ENCODE data around the gene TMEM201. TPM values are rescaled to one million over a fixed set of nuclear protein-coding genes. Genes with fewer than 3 reads are reported as not detected.

Gene TMEM201
- total and polyA plus RNA-seq, 2 donors (not counting 3 experiments of a cell fraction or from before 2014, with no cell fraction given), result 8.3 to 24.8 TPM

GRCh38 chr1:9649769-9650168 is 61.1 kb downstream of the TMEM201 start:
- H3K4me1 ChIP-seq (ENCODE audit: control insufficient read depth, extremely low read depth, insufficient read depth, low read length), result peaks cover 7% of the 10 kb centered on the region
- no peaks in the 10 kb centered on the region for H3K79me2 ChIP-seq (ENCODE audit: control insufficient read depth, insufficient read depth, low read length)
- H3K4me2 ChIP-seq (ENCODE audit: insufficient read depth, low read length), result no peak overlapping the region
- CTCF ChIA-PET, result interaction anchor here (0.8 to 1.4 kb wide), 2 partner anchors 12 to 15 kb away, joined by 3 to 6 read pairs; no protein-coding TSS in a partner anchor
- no peak overlapping the region for H2AFZ ChIP-seq (ENCODE audit: low read depth, low read length)
- no peaks in the 10 kb centered on the region for H3K9me3 ChIP-seq (replicated peaks; ENCODE audit: control insufficient read depth, insufficient read depth, low read length)
- TF ChIP-seq, protein P1, sequence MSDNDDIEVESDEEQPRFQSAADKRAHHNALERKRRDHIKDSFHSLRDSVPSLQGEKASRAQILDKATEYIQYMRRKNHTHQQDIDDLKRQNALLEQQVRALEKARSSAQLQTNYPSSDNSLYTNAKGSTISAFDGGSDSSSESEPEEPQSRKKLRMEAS (IDR thresholded peaks at IDR 0.05; ENCODE audit: insufficient read depth, insufficient read length), result no peak
- TF ChIP-seq POLR2A (IDR thresholded peaks at IDR 0.05; ENCODE audit: low read depth, low read length) (no peak), POLR2AphosphoS5 (IDR thresholded peaks at IDR 0.05; ENCODE audit: insufficient read depth, low read depth, low read length) (no peak), JUN (IDR thresholded peaks at IDR 0.05; ENCODE audit: borderline replicate concordance, insufficient read depth, insufficient read length, low read depth) (no peak), EZH2 (IDR thresholded peaks at IDR 0.05; ENCODE audit: borderline replicate concordance, low read depth, low read length, severe bottlenecking) (no peak), MYC (IDR thresholded peaks at IDR 0.05; ENCODE audit: low read depth, low read length) (no peak), GATA2 (IDR thresholded peaks at IDR 0.05; ENCODE audit: insufficient read depth, insufficient read length, low read depth, low read length) (no peak), FOS (IDR thresholded peaks at IDR 0.05; ENCODE audit: borderline replicate concordance, insufficient read depth, low read length) (no peak), CTCF (IDR thresholded peaks at IDR 0.05; ENCODE audit: extremely low read depth in 1 of 2, insufficient read depth in 1 of 2, low read depth in 1 of 2, low read length in 2 of 2) (no peak)
- POLR2A ChIA-PET, result no interaction called here
- dilution Hi-C loops (cut with MboI; ENCODE audit: extremely low pct_ligation_motif_present, low sequenced_read_pairs) (no loop called here), intact Hi-C loops (cut with micrococcal nuclease) (no loop called here)
- H3K27ac ChIP-seq (ENCODE audit: insufficient read depth, low read depth, low read length), result no peak overlapping the region
- no peak for FAIRE-seq
- DNase-seq (ENCODE audit: low read depth, low spot score), result no peak
- H3K4me3 ChIP-seq (replicated peaks in 1 of 3; ENCODE audit: insufficient read depth in 1 of 3, low read depth in 1 of 3, low read length in 3 of 3), result no peak overlapping the region
- H3K27me3 ChIP-seq (ENCODE audit: control insufficient read depth in 2 of 2, insufficient read depth in 2 of 2, low read length in 2 of 2), result peaks cover 33 to 39% of the 10 kb centered on the region in 2 experiments
- H3K36me3 ChIP-seq (ENCODE audit: control insufficient read depth in 2 of 2, extremely low read depth in 1 of 2, insufficient read depth in 2 of 2, low read length in 2 of 2), result no peaks in the 10 kb centered on the region
- H4K20me1 ChIP-seq (replicated peaks; ENCODE audit: control insufficient read depth, extremely low read depth, insufficient read depth, low read length), result no peaks in the 10 kb centered on the region
- no peak overlapping the region for H3K9ac ChIP-seq (replicated peaks; ENCODE audit: extremely low read depth, insufficient read depth, low read length)
- no peaks in the 10 kb centered on the region for H3K9me1 ChIP-seq (replicated peaks; ENCODE audit: control insufficient read depth, extremely low read depth, insufficient read depth, low read length)
- no TSS peak for BruUV-seq (replicated peaks)
